Measurements from ENCODE around the gene OR51B6. TPM values are rescaled to one million over a fixed set of nuclear protein-coding genes. Genes with fewer than 3 reads are reported as not detected.

Gene OR51B6
- polyA plus RNA-seq, 2 of the 4 experiments (the other 2 are of a cell fraction) = not detected

DNA sequence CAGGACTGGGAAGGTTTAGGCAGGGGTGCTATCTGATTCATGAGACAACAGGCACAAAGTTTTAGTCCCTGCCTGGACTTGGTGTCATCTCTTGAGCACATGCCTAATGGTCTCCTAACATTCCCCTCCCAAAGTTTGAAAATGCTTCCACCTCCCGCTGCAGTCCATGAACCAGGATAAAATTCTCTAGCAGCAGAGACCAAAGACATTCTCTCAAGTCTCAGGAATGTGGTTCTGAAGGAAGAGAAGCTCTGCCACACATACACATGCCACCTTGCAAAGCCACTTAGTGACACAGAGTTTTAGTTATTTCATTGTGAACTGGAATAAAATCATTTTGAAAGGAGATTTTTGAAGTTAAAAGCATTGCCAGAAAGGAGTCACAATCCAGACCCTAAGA is 15.5 kb downstream of the OR51B6 start:
- no peaks in the 10 kb centered on the region for H3K9me3 ChIP-seq
- H3K4me3 ChIP-seq = no peak overlapping the region
- no peaks in the 10 kb centered on the region for H3K4me1 ChIP-seq
- FAIRE-seq (no peak), ATAC-seq (no peak), DNase-seq (ENCODE audit: low read depth in 1 of 2, low spot score in 1 of 2) (no peak)
- ChIA-PET POLR2A (no interaction called here), CTCF (interaction anchor here (1.0 to 1.3 kb wide), 2 partner anchors 21 to 242 kb away, joined by 3 to 4 read pairs; no protein-coding TSS in a partner anchor)
- H3K4me2 ChIP-seq = no peak overlapping the region
- WGBS (ENCODE audit: missing lambda C conversion rate) = 10% methylated on average over 1 of the region's 1 CpG
- TF ChIP-seq ATOH8 (CRISPR knock-in tag; IDR thresholded peaks at IDR 0.05; ENCODE audit: low read depth) (no peak), CHD2 (IDR thresholded peaks at IDR 0.05; ENCODE audit: low read length, partially characterized antibody) (no peak), POLR2A (IDR thresholded peaks at IDR 0.05; ENCODE audit: low read length) (no peak), BHLHE40 (IDR thresholded peaks at IDR 0.05; ENCODE audit: low read depth, low read length) (no peak), HOXA7 (CRISPR knock-in tag; IDR thresholded peaks at IDR 0.05) (no peak), FOXS1 (CRISPR knock-in tag; IDR thresholded peaks at IDR 0.05) (no peak)
- no peak overlapping the region for H3K27ac ChIP-seq

DNA sequence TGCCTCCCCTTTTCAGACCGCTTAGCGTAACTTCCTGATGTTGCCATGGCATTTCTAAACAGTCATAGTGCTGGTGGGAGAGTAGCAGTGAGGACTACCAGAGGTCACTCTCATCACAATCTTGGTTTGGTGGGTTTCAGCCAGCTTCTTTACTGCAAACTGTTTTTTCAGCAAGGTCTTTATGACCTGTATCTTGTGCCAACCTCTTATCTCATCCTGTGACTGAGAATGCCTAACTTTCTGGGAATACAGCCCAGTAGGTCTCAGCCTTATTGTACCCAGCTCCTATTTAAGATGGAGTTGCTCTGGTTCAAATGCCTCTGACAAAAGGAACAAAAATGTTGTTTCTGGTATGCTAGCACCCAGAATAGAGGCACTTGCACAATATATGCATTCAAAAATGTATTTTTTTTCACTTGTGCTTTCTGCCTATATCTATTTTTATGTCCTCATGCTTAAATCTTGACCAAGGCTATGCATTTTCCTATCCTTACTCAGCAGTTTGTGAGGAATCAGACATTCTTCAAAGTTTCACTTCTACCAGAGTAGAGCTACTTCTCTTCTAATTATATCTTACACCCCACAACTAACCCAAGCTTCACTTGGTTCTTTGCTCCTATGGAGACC is 16.3 kb downstream of the OR51B6 start:
- FAIRE-seq (no peak), ATAC-seq (no peak), DNase-seq (ENCODE audit: low read depth in 1 of 2, low spot score in 1 of 2) (no peak)
- H3K4me3 ChIP-seq = no peak overlapping the region
- no peaks in the 10 kb centered on the region for H3K4me1 ChIP-seq
- CTCF ChIA-PET = interaction anchor here (1.3 kb wide), 1 partner anchor 242 kb away, joined by 3 read pairs; no protein-coding TSS in a partner anchor
- no peak overlapping the region for H3K27ac ChIP-seq
- TF ChIP-seq BHLHE40 (IDR thresholded peaks at IDR 0.05; ENCODE audit: low read depth, low read length) (no peak), MAFK (IDR thresholded peaks at IDR 0.05; ENCODE audit: partially characterized antibody) (peak; percentile 18)
- H3K4me2 ChIP-seq = no peak overlapping the region
- POLR2A ChIA-PET = no interaction called here
- WGBS (ENCODE audit: missing lambda C conversion rate) = 56% methylated on average over 2 of the region's 2 CpGs
- no peaks in the 10 kb centered on the region for H3K9me3 ChIP-seq

DNA sequence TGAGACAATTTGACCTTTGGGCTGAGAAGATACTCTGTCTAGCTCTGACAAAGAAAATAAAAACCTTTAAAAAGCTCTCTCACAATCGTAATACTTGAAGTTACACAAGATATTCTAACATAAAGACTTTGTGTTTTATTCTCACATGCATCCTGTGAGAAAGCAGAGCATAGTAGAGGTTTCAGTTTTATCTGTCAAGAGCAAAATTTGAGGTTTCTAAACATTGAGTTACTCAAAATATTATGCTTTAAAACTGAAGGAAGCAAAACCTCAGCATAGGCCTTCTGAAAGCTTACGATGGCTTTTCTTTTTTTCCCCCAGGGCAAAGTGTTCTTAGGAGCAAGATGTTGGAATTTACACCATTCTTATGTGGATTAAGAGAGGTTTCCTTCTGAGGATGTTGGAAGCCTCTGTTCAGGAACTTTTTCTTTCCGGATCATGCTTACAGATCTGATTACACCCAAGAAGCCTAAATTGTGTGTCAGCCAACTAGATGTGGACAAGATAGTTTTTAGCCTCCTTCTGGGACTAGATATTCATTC is 17.3 kb downstream of the OR51B6 start:
- POLR2A ChIA-PET = no interaction called here
- no peak for TF ChIP-seq CBX8 (IDR thresholded peaks at IDR 0.05)
- TF ChIP-seq CTCF (IDR thresholded peaks at IDR 0.05) = no peak
- no peak for TF ChIP-seq RFX5 (IDR thresholded peaks at IDR 0.05)
- no peak for TF ChIP-seq RAD21 (conservative IDR thresholded peaks at IDR 0.05 in 1 of 2, IDR thresholded peaks at IDR 0.05 in 1 of 2)
- TF ChIP-seq ATOH8 (CRISPR knock-in tag; IDR thresholded peaks at IDR 0.05; ENCODE audit: low read depth) = no peak
- no peak for TF ChIP-seq SREBF2 (IDR thresholded peaks at IDR 0.05)
- TF ChIP-seq MAFK (IDR thresholded peaks at IDR 0.05; ENCODE audit: partially characterized antibody) = no peak
- no peak for TF ChIP-seq HOXB13 (CRISPR knock-in tag; IDR thresholded peaks at IDR 0.05; ENCODE audit: low read depth)
- TF ChIP-seq, protein P1, sequence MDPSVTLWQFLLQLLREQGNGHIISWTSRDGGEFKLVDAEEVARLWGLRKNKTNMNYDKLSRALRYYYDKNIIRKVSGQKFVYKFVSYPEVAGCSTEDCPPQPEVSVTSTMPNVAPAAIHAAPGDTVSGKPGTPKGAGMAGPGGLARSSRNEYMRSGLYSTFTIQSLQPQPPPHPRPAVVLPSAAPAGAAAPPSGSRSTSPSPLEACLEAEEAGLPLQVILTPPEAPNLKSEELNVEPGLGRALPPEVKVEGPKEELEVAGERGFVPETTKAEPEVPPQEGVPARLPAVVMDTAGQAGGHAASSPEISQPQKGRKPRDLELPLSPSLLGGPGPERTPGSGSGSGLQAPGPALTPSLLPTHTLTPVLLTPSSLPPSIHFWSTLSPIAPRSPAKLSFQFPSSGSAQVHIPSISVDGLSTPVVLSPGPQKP (IDR thresholded peaks at IDR 0.05; ENCODE audit: low read depth, low read length) = no peak
- Histone ChIP-seq H3K9me3 (no peaks in the 10 kb centered on the region), H3K4me2 (no peak overlapping the region), H3K4me1 (no peaks in the 10 kb centered on the region), H3K27ac (no peak overlapping the region), H3K4me3 (no peak overlapping the region)
- no peak for FAIRE-seq
- 28% methylated on average over 3 of the region's 3 CpGs for WGBS (ENCODE audit: missing lambda C conversion rate)
- no peak for DNase-seq (ENCODE audit: low read depth in 1 of 2, low spot score in 1 of 2)
- no peak for ATAC-seq
- CTCF ChIA-PET = no interaction called here

Measured in A549 (cell line).